HG03575 (cell line): Measurements from ENCODE around the gene GRIN3B.
"Not testable (repeated sequence)": the region's sequence is repeated elsewhere in the genome, so short reads cannot be mapped to it uniquely, and the experiment has no call there.

Source experiments
- ATAC-seq: cut with Tn5 transposase; IDR thresholded peaks from one replicate; pipeline ENCODE4 v1.9.1; 2021; ENCODE audit not compliant: unreplicated experiment, insufficient number of reproducible peaks, low FRiP score; ENCODE audit errors: extremely low read depth

Gene GRIN3B

GRCh38 chr19:1015782-1016646 is 15.8 kb downstream of the GRIN3B start:
- no peak for ATAC-seq

GRCh38 chr19:1016647-1017114 is 16.5 kb downstream of the GRIN3B start:
- no peak for ATAC-seq

GRCh38 chr19:1017115-1017905 is 17.1 kb downstream of the GRIN3B start:
- ATAC-seq: no peak

- no peak for ATAC-seq
Observed at GRCh38 chr19:1017906-1018305, 17.7 kb downstream of the GRIN3B start.

- ATAC-seq: no peak
Observed at GRCh38 chr19:1018393-1018792, 18.2 kb downstream of the GRIN3B start.

GRCh38 chr19:1018932-1019615 is 18.9 kb downstream of the GRIN3B start:
- ATAC-seq: no peak

GRCh38 chr19:1019616-1019961 is 19.4 kb downstream of the GRIN3B start:
- ATAC-seq: no peak

- ATAC-seq: no peak
Observed at GRCh38 chr19:1019980-1020867, 20.0 kb downstream of the GRIN3B start.

GRCh38 chr19:1020868-1021425 is 20.7 kb downstream of the GRIN3B start, which contains the start of gene TMEM259:
TSS of gene TMEM259 (minus strand) at chr19:1021123. CDS start at chr19:1020996, 127 bp downstream.
- no peak for ATAC-seq

GRCh38 chr19:1023883-1024188 is 23.6 kb downstream of the GRIN3B start:
- ATAC-seq: not testable (repeated sequence)

GRCh38 chr19:1025080-1025479 is 24.9 kb downstream of the GRIN3B start:
- not testable (repeated sequence) for ATAC-seq

GRCh38 chr19:1025960-1026782 is 26.0 kb downstream of the GRIN3B start, which contains the start of gene CNN2:
TSS of gene CNN2 (plus strand) at chr19:1026608. CDS start at chr19:1026662, 54 bp downstream.
- ATAC-seq: no peak

- no peak for ATAC-seq
Observed at GRCh38 chr19:1026783-1027649, 26.8 kb downstream of the GRIN3B start.

- no peak for ATAC-seq
Observed at GRCh38 chr19:1027650-1028061, 27.4 kb downstream of the GRIN3B start.

- no peak for ATAC-seq
Observed at GRCh38 chr19:1028062-1028926, 28.1 kb downstream of the GRIN3B start.
